Activated CD4-positive, CD25-positive, alpha-beta regulatory T cell (primary cell): ENCODE results near the gene ZNF568.

Source experiments
- DNase-seq, 4 experiments: peaks; one replicate each; lab custom pipeline; 2025; lab: John Stamatoyannopoulos, UW

The ZNF568 gene

DNA sequence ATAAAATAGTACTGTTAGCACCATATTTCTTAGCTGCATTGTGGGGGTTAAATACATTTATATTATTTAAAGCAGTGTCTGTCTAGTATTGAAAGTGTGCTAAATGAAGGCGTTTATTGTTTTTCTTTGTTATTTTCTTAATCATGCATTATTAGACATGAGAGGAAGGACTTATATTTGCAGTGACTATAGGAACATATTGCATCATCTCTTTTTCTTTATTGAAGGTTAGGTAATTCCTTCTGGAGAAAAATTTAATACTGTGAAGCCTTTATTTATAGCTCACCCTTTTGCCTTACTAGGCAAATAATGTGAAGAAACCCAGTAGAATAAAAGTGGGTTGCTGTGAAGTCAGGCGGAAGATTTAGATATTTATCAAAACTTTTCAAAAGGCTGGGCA is 83.2 kb downstream of the ZNF568 start:
- no peak for DNase-seq

- DNase-seq: peak in 1 of 4 experiments; percentile 4
Measured at GRCh38 chr19:37007587-37008220, 91.6 kb downstream of the ZNF568 start.

DNA sequence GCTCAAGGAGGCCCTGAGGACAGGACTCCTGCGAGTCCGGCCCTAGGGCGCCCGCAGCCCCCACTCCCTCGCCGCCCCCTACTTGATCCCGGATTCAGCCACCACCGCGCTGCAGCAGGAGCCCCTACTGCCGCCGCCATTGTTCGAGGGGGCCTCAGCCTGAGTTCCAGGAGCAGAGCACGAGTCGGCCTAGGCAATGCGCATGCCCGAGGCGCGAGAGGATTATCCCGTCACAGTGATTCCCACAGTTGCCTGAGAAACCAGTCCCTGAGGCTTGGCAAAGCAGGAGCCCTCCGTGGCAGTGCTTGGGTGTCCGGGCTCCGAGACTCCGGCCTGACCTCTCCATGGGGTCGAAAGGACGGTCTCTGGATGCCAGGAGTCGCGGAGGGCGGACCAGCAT is 93.7 kb downstream of the ZNF568 start:
- DNase-seq: no peak

DNA sequence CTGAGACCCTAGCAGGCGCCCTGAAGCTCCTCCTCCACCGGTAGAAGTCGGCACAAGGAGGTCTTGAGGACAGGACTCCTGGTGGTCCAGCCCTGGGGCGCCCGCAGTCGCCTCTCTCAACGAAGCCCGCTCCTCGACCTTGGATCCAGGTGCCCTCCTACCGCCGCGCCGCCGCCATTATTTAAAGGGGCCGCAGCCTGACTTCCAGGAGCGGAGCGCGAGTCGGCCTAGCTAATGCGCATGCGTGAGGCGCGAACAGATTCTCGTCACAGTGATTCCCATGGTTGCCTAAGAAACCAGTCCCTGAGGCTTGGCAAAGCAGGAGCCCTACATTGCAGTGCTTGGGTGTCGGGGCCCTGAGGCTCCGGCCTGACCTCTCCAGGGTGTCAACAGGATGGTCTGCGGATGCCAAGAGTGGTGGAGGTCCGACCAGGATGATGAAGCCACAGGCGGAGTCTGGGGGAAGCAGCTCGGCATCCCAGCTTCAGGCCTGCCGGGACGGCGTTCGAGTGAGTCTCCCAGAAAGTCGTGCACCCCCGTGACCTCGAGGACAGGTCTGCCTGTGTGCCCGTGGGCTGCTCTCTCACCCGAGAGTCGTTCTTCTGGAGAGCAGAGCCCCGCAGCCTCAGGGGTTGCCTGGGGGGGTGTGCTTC is 96.1 kb downstream of the ZNF568 start:
- DNase-seq: no peak

GRCh38 chr19:37014456-37014855 is 98.3 kb downstream of the ZNF568 start:
- DNase-seq: no peak

GRCh38 chr19:37045140-37045539 is 129.0 kb downstream of the ZNF568 start:
- no peak for DNase-seq
